IPS-NIHi11 (cell line): Measurements from ENCODE around the gene SMIM17.

Source experiments
- DNase-seq: peaks from one replicate; pipeline ENCODE4 v3.0.0; 2012; ENCODE audit warnings: mixed read lengths, low spot score

Gene SMIM17

DNA sequence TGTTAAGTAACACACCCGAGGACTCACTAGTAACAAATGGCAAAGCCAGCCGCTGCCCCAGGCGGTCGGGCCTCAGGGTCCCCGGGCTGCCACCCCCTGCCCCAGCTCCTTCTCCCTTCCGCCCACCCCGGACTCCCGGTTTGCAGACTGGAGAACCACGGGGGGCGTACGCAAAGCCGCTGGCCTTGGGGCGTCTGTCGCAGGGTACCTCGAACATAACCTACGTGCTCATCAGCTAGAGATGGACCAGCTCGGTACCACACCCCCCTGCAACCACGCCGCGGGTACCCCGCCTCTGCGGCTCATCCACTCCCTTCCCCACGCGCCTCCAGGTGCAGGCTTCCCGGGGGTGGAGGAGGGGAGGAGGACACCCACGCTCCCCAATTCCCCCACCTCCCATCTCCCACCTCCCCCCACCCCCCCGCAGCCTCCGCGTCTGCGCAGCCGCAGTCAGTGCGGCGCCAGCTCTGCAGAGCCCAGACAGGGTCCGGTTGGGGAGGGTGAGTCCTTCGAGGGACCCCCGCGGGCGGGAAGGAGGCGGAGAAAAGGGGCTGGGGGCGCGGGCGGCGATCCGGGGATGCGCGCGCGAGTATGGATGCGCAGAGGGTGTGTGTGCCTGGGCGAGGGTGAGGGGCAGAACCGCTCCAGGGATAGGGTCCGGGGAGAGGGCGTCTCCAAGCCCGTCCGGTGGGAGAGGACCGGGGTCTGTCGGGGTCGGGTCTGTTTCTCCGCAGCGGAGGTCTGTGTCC lies at the start of gene SMIM17:
Gene SMIM17, plus strand, starts transcription at position 449 of the 749 bp plus-strand sequence. CDS start 2,509 bp downstream, outside the sequence.
- DNase-seq, result no peak

DNA sequence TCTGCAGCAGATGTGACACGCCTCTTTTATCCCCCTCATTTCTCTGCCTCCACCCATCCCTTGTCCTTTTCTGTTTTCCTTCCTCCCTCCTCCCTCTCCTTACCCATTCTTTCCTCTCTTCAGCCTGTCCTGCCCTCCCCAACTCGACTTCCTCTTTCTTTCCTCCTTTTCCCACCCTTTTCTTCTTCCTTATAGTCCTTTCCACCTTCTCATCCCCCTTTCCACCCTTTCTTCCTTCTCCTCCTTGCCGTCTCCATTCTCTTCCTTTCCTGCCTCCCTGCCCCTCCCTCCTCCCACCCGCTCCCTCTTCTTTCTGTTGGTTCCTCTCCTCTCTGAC lies 48.5 kb upstream of the SMIM17 start:
- DNase-seq, result no peak

DNA sequence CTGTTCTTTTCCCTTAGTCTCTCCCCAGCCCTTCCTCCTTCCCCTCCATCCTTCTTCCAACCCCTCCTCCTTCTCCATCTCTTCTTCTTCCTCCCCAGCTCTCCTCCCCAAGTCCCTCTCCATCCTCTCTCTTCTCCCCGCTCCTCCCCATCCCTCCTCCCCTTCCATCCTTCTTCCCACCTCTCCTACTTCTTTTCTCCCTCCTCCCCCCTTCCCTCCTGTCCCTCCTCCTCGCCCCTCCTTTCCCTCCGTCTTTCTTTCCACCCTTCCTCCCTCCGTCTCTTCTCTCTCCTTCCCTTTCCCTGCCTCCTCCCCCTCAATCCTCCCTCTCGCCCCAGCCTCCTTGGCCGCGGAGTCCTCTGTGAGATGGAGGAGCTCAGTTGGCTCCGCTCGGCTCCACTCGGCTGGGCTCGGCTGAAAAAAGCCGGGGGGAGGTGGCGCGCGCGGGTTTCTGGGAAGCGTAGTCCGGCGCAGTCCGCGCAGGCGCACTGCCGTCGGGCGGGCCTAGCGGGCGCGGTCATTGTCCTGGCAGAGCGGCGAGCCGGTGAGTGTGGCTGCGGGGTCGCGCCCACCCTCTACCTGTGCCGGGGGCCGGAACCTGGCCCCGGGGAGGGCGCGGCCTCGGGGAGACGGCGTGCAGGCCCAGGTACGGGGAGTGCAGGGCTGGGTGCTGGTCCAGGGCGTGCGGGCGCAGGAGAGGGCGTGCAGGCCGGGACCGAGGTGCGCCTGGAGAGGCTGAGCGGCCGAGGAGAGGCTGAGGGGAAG lies 48.0 kb upstream of the SMIM17 start, which contains the start of gene ZNF71:
Gene ZNF71, plus strand, starts transcription at position 520 of the 765 bp plus-strand sequence. CDS start 6,257 bp downstream, outside the sequence.
- DNase-seq, result peak; percentile 99

DNA sequence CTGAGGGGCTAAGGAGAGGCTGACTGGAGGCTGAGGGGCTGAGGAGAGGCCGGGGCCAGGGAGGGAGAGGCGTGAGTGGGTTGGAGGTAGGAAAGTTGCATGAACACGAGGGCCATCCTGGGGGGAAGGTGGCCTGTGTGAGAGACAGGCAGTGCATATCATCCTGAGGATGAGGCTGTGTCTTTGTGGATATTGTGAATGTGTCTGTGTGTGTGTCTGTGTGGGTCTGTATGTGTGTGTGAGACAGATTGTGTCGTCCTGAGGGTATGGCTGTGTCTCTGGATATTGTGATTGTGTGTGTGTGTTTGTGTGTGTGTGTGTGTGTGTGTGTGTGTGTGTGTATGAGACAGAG lies 47.4 kb upstream of the SMIM17 start:
- DNase-seq, result no peak

DNA sequence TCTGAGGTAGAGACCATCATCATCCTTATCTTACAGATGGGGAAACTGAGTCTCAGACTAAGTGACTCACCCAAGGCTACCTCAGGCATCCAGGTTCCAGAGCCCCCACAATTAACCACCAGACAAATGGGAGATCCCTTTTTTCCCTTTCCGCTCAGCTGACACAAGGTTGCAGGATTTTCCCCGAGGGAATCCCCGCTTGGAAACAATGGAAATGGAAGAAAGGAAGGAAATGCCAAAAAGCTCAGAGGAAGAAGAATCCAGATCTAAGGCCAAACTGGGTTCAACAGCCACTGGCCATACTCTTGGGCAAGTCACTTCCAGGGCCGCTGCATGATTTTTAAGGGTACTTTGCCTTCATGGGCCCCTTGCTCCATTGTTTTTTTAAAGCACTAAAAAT lies 46.3 kb upstream of the SMIM17 start:
- DNase-seq, result no peak

DNA sequence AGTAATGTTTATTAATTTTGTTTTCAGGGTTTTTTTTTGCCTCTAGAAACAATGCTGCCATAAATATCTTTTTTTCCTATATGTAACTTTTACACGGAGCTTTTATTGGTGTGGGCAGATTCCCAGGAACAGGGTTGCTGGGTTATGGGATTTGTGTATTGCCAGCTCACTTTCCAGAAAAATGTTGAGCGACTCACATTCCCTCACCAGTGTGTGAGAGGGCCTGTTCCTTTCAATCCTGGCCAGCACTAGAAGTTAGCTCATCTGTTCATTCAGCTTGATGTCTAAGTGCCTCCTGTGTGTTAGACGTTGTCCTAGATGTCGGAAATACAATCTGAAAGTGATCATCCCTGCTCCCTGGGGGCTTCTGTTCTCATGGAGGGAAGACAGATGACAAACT lies 45.3 kb upstream of the SMIM17 start:
- DNase-seq, result no peak

DNA sequence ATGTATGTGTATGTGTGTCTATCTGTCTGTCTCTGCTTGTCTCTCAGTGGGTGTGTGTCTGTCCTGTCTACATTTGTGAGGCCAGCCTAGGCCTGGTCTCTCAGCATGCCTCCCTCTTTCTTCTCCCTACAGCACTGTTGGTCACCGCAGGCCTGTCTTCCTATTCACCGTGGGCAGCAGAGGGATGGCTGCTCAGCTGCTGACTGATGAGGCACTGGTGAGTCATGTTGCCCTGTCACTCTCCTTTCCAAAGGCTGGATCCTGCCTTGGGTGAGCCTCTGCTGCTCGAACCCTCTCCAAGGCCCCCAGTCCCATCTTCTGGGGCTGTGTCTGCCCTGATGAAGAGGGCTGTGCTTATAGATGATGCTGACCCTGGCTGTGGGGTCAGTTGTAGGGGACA lies 41.6 kb upstream of the SMIM17 start:
- DNase-seq, result no peak

DNA sequence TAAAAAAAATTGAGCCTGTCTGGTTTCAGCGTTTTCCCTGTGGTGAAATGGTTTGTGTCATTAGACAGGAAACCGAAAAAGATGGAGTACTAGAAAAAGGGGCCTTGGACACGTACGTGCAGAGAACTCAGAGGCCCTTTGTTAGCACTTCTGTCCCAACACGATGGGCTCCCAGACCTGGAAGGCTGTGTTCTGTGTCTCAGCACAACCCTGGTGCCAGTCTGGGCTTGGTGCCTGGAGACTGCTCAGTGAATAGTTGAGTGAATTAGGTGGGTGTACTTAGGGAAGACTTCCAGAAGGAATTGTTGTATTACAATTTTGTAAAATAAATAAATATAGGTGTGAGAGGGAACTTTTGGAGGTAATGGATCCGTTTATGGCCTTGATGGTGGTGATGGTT lies 39.1 kb upstream of the SMIM17 start:
- no peak for DNase-seq

DNA sequence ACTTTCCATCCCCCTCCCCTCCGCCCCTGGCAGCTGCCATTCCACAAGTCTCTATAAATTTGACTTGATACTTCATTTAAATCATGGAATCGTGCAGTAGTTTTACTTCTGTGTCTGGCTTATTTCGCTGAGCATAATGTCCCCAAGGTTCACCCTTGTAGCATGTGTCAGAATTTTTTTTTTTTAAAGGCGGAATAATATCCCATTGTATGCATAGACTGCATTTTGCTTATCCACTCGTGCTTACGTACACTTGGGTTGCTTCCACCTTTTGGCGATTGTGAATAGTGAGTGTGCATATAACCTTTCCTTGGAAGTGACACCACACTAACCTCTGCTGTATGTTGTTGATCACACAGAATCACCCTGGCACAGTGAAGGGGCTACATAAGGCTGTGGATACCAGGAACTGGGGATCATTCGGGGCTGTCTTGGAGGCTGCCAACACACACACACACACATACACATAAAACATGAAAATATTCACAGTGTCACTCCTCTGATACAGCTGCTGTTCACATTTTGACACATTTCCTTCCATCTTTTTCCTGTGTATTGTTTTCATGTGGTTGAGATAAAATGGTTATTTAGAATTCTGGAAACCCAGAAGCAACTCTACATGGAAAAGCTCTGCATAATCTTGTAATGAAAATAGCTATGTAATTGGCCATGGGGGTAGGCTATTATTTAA lies 34.5 kb upstream of the SMIM17 start:
- no peak for DNase-seq

DNA sequence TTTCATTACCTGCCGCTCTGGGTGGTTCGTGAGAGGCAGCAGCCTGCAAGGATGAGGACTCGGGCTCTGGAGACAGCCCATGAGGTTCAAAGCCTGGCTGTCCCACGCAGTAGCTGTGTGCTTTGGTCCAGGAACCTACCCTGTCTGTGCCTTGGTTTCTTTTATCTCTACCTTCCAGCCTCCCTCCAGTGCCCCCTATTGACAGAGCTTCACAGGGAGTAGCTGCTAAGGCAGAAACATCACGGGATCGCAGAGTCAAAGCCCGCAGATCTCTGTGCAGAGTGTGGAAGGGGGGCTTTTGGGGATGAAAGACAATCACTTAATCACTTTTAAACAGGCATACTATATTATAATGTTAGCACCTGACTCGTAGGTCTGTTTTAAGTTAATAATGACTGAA lies 31.7 kb upstream of the SMIM17 start:
- no peak for DNase-seq

DNA sequence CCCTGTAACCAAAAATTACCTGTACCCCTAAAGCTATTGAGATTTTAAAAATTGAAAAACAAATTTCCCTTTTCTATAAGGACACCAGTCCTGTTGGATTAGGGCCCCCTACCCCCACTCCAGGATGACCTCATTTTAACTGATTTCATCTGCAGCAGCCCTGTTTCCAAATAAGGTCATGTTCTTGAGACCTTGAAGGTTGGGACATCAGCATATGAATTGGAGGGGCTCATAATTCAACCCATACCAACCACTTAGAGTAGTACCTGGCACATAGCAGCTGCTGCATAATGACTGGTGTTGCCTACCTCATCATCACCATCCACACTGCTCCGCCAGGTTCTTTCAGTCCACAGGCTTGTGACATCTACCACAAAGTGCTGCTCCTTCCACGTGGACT lies 30.2 kb upstream of the SMIM17 start:
- no peak for DNase-seq

DNA sequence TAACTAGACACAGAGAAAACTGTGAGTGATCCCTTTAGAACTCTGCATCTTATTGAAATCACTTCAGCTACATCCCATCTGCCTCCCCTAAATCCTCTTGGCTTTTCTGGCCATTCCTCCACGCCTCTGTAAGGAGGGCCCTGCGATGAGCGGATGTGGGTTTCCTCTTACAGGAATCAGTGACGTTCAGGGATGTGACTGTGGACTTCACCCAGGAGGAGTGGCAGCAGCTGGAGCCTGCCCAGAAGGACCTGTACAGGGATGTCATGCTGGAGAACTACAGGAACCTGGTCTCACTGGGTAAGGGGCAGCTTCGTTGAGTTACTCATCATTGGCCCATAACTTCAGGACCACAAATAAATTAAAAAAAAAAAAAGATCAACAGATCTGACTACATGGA lies 29.3 kb upstream of the SMIM17 start:
- DNase-seq, result no peak

DNA sequence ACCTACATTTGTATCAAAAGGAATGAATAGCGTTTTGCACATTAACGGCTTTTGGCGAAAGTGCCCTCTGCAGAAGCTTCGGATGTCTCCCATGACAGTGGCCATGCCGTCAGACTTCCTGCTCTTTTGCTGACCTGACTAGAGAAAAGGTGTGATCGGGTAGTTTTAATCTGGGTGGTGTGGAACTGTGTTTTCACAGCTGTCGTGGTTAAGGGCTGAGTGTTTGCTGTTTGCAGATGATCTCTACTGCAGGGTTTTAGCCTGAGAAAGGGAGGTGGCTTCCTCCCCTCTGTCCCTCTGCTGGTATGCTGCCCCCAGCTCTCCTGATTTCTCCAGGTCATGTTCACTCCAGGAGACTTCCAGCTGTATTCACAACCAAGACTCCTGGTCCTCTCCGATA lies 25.4 kb upstream of the SMIM17 start:
- no peak for DNase-seq

DNA sequence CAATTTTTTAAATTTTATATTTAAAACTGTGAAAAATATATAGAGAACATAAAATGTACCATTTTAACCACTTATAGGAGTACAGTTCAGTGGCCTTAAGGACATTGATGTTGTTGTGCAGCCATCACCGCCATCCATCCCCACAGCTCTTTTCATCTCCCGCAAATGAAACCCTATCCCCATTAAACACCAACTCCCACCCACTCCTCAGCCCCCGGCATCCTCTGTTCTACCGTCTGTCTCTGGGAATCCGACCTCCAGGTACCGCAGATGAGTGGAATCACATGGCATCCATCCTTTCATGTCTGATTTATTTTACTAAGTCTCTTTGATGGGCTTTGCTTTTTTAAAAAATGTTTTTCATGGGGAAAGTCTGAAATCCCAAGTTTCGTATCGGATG lies 23.8 kb upstream of the SMIM17 start:
- DNase-seq, result no peak

DNA sequence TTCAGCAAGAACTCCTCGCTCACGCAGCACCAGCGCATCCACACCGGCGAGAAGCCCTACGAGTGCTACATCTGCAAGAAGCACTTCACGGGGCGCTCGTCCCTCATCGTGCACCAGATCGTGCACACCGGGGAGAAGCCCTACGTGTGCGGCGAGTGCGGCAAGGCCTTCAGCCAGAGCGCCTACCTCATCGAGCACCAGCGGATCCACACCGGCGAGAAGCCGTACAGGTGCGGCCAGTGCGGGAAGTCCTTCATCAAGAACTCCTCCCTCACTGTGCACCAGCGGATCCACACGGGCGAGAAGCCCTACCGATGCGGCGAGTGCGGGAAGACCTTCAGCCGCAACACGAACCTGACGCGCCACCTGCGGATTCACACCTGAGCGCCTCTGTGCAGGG lies 20.6 kb upstream of the SMIM17 start:
- no peak for DNase-seq

DNA sequence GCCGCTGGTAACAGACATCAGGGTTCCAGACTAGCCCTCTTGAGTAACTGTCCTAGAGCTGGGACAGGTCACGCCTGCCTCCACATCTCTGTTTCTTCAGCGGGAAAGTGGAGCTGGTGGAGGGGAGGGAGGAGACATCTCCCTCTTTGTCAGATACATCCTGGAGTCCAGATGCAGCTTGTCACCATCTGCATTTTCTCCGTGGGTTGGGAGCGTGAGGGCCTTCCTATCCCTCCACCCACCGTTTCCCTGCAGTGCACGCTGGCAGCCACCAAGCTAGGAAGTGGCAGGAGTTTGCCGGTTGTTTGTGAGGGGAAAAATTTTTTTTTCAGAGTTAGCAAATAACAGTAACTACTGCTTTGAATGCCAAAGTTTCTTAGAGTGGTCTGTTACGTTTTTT lies 20.0 kb upstream of the SMIM17 start:
- DNase-seq, result no peak

DNA sequence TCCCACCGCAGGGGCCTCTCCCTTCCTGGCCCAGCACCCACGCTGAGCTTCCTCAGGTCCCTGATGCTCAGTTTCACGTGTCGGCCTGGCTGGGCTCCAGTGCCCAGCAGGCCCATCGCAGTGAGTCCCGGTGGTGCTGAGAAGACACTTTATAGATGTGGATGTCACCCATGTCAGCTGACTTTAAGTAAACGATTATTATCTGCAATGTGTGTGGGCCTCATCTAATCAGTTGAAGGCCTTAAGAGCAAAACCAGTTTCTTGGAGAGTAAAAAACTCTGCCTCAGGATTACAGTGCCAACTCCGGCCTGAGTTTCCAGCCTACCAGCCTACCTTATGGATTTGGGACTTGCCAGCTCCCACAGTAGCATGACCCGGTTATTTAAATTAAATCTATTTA lies 17.3 kb upstream of the SMIM17 start:
- DNase-seq, result no peak

DNA sequence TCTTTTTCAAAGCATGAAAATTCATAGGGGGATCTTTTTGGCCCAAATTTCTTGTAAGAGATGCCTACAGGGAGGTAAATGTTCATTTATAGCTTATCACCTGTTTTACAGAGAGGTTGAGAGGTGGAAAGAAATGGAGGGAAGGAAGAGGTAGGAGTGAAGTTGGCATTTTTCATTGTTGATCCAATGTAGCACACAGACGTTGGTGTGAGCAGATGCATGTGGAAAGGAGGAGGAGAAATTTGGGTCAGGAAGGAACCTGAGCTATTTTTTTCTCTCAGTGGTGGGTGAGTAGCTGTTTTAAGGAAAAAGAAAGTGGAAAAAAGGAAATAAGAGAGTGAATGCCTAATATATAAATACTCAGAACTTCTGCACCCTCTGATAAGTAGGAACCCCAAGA lies 9.9 kb upstream of the SMIM17 start:
- DNase-seq, result no peak

DNA sequence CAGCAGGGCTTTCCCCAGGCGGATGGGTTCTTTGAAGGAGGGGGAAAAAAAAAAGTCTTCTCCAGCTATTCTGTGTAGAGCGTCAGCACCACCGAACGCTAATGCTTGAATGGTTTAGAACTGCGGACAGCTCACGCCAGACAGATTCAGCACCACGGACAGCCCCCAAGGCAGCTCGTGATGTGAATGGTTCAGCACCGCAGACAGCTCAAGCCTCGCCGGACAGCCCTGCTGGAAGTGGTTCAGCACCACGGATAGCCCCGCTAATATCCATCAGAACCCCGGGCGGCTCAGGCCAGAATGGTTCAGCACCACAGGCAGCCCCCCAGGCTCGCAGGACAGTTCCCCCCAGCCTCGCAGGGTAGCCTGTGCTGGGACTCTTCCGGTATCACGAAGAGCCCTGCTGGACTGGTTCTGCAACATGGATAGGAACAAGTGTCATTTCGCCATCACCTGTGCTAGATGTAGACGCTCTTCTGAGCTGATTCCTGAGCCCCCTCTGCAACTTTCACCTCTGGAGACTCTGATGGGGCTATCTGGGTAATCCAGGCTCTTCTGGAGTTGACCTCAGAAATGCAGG lies 4.9 kb upstream of the SMIM17 start:
- peak; percentile 91 for DNase-seq

DNA sequence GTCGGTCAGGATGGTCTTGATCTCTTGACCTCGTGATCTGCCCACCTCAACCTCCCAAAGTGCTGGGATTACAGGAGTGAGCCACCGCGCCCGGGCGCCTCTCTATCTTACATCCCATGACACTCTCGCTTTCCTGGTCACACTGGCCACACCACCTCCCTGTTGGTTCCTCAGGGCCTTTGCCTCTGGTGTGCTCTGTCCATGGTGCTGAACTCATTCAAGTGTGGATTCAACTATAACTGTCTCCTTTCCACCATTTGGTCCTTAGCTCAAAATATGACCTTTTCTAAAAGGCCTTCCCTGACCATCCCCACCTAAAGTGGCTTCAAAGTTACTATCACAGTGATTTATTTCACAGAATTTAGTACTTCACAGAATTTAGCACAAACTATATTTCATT lies 3.7 kb upstream of the SMIM17 start:
- DNase-seq, result peak; percentile 34

DNA sequence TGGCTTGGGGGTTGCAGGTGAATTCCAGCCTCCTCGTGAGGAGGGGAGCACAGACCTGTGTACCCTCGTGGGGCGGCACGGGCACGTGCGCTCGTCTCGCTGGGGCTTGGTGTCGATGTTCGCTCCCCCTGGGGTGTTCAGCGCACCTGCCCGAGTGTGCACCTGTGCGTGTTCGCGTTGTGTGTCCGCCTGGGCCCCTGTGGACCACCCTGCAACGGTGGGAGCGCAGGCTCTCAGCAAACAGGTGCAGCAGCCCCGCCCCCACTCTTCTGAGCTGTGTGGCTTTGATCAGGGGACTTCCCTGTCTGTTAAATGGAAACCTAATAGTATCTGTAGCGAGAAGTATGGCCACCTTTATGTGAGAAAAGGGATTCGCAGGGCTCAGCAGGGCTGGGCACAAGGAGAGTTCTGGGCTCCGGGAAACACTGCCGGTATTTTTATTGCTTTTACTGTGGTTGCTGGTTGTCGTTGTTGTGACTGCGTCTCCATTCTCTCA lies 549 bp downstream of the SMIM17 start:
- no peak for DNase-seq

DNA sequence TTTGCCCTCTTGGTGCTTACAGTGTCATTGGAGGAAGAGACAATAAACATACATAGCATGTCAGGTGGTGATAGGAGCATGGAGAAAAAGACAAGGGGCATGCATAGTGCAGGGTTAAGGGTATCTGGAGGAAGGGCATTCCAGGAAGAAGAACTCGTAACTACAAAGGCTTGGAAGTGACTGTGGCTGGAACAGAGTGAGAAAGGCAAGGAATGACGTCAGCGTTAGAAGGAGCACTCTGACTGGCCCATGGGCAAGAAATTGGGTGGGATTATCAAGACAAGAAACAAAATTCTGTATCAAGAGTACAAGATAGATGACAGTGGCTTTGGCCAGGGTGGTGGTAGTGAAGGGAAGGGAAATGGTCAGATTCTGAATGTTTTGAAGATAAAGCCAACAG lies 11.2 kb downstream of the SMIM17 start:
- no peak for DNase-seq
